Naive B cell (primary cell): ENCODE results near the gene STAT5B. TPM values are rescaled to one million over a fixed set of nuclear protein-coding genes. Genes with fewer than 3 reads are reported as not detected.

Source experiments
- polyA plus RNA-seq, 6 donors: library from polyadenylated mRNA; unstranded; fragments of 300-500 nt; fragmentation: Illumina TruSeq; gene quantifications; one replicate each; pipeline ENCODE4 v1.2.3, GENCODE V29; 2021; ENCODE audit warnings: low read depth in 6 of 6

Gene STAT5B
- polyA plus RNA-seq, 6 donors from 2014 or later: 22.8 to 52.6 (median 42.6) TPM

Other genes starting within 250 kb of the STAT5B start
- under 1 TPM; 0.13 to 0.87 (median 0.58) TPM for gene C17orf113, start 225.8 kb downstream of the STAT5B start, polyA plus RNA-seq
- gene ZNF385C, start 177.9 kb downstream of the STAT5B start, polyA plus RNA-seq: under 1 TPM in 1 of 6 donors, not detected in 5; 0.21 TPM
- 10 to 100 TPM in 5 of 6 donors, 1 to 10 TPM in 1; 9.4 to 22.3 (median 13.4) TPM for gene DHX58, start 163.7 kb downstream of the STAT5B start, polyA plus RNA-seq
- gene KAT2A, start 155.0 kb downstream of the STAT5B start, polyA plus RNA-seq: 10 to 100 TPM in 4 of 6 donors, 1 to 10 TPM in 2; 5.0 to 13.5 (median 10.1) TPM
- gene HSPB9, start 153.6 kb downstream of the STAT5B start, polyA plus RNA-seq: under 1 TPM in 4 of 6 donors, not detected in 2; 0.17 to 0.37 (median 0.25) TPM
- gene RAB5C, start 121.4 kb downstream of the STAT5B start, polyA plus RNA-seq: 100 to 1,000 TPM in 3 of 6 donors, 10 to 100 TPM in 3; 72.4 to 137 (median 94.4) TPM
- under 1 TPM in 4 of 6 donors, not detected in 2; 0.09 to 0.17 (median 0.12) TPM for gene KCNH4, start 95.2 kb downstream of the STAT5B start, polyA plus RNA-seq
- not detected for gene HCRT, start 90.9 kb downstream of the STAT5B start, polyA plus RNA-seq
- gene GHDC, start 81.9 kb downstream of the STAT5B start, polyA plus RNA-seq: 10 to 100 TPM; 21.9 to 32.7 (median 26.2) TPM
- gene STAT5A, start 12.1 kb upstream of the STAT5B start, polyA plus RNA-seq: 10 to 100 TPM; 24.6 to 53.2 (median 45.2) TPM
- gene STAT3, start 112.1 kb upstream of the STAT5B start, polyA plus RNA-seq: 100 to 1,000 TPM in 3 of 6 donors, 10 to 100 TPM in 3; 89.8 to 112 (median 101) TPM
- not detected for gene CAVIN1, start 146.9 kb upstream of the STAT5B start, polyA plus RNA-seq
- 10 to 100 TPM; 42.5 to 81.0 (median 62.8) TPM for gene ATP6V0A1, start 182.5 kb upstream of the STAT5B start, polyA plus RNA-seq